Measurements from ENCODE around the gene DNAJC5. TPM values are rescaled to one million over a fixed set of nuclear protein-coding genes. Genes with fewer than 3 reads are reported as not detected.

Gene DNAJC5
- total and polyA plus RNA-seq, 9 of the 15 experiments (the other 6 are each of a cell fraction or from before 2014, with no cell fraction given) = 0.95 to 42.8 (median 23.4) TPM

- TF ChIP-seq, protein P1, sequence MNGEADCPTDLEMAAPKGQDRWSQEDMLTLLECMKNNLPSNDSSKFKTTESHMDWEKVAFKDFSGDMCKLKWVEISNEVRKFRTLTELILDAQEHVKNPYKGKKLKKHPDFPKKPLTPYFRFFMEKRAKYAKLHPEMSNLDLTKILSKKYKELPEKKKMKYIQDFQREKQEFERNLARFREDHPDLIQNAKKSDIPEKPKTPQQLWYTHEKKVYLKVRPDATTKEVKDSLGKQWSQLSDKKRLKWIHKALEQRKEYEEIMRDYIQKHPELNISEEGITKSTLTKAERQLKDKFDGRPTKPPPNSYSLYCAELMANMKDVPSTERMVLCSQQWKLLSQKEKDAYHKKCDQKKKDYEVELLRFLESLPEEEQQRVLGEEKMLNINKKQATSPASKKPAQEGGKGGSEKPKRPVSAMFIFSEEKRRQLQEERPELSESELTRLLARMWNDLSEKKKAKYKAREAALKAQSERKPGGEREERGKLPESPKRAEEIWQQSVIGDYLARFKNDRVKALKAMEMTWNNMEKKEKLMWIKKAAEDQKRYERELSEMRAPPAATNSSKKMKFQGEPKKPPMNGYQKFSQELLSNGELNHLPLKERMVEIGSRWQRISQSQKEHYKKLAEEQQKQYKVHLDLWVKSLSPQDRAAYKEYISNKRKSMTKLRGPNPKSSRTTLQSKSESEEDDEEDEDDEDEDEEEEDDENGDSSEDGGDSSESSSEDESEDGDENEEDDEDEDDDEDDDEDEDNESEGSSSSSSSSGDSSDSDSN (IDR thresholded peaks at IDR 0.05; ENCODE audit: borderline replicate concordance in 1 of 2, low read depth in 2 of 2, low read length in 2 of 2) = 0 out of 4 replicates have a peak, but pooled peaks of 1 of the 2 experiments have one; percentile 45
- TF ChIP-seq ZNF766 (CRISPR knock-in tag; conservative IDR thresholded peaks at IDR 0.05) (peak; percentile 40; the same call in 1 of the 2 replicates), PHF8 (IDR thresholded peaks at IDR 0.05; ENCODE audit: borderline replicate concordance, low read length) (peak; percentile 32; the same call in 1 of the 2 replicates), ZBTB26 (CRISPR knock-in tag; IDR thresholded peaks at IDR 0.05) (no peak), SIN3B (IDR thresholded peaks at IDR 0.05; ENCODE audit: low read depth) (no peak), TEAD1 (CRISPR knock-in tag; IDR thresholded peaks at IDR 0.05) (no peak), CHD1 (IDR thresholded peaks at IDR 0.05; ENCODE audit: low read length) (peak; percentile 18), ZBTB7A (IDR thresholded peaks at IDR 0.05; ENCODE audit: borderline replicate concordance, control insufficient read depth, low read depth, low read length) (peak; percentile 77; the same call in 1 of the 2 replicates)
- TF ChIP-seq, protein P2, sequence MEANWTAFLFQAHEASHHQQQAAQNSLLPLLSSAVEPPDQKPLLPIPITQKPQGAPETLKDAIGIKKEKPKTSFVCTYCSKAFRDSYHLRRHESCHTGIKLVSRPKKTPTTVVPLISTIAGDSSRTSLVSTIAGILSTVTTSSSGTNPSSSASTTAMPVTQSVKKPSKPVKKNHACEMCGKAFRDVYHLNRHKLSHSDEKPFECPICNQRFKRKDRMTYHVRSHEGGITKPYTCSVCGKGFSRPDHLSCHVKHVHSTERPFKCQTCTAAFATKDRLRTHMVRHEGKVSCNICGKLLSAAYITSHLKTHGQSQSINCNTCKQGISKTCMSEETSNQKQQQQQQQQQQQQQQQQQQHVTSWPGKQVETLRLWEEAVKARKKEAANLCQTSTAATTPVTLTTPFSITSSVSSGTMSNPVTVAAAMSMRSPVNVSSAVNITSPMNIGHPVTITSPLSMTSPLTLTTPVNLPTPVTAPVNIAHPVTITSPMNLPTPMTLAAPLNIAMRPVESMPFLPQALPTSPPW (CRISPR knock-in tag; IDR thresholded peaks at IDR 0.05) = peak; percentile 46; the same call in 1 of the 2 replicates
Measured at GRCh38 chr20:63895202-63895951, 451 bp downstream of the DNAJC5 start (continued).
